ENCODE data around the gene GPR17.
A peak's percentile ranks its signal among the peaks of the same experiment; 100 is the strongest.

The GPR17 gene

GRCh38 chr2:127624320-127624755 is 21.6 kb upstream of the GPR17 start:
- Histone ChIP-seq H2AFZ (ENCODE audit: low read depth, low read length) (no peak overlapping the region), H3K9me3 (ENCODE audit: insufficient read depth, low read length) (no peaks in the 10 kb centered on the region), H3K4me1 (ENCODE audit: low read length) (no peaks in the 10 kb centered on the region), H4K20me1 (ENCODE audit: insufficient read depth, low read length) (no peaks in the 10 kb centered on the region), H3K4me3 (ENCODE audit: low read length) (no peak overlapping the region), H3K4me2 (ENCODE audit: low read length) (no peak overlapping the region), H3K79me2 (ENCODE audit: low read length) (no peaks in the 10 kb centered on the region), H3K36me3 (replicated peaks; ENCODE audit: low read depth, low read length) (no peaks in the 10 kb centered on the region), H3K27me3 (ENCODE audit: low read depth, low read length) (no peaks in the 10 kb centered on the region), H3K27ac (ENCODE audit: low read length) (no peak overlapping the region), H3K9ac (ENCODE audit: low read length) (no peak overlapping the region)
- TF ChIP-seq CTCF (IDR thresholded peaks at IDR 0.05; ENCODE audit: low read depth, low read length), result no peak
- TF ChIP-seq EZH2phosphoT487 (IDR thresholded peaks at IDR 0.05; ENCODE audit: low read depth), result no peak

- no peaks in the 10 kb centered on the region for H4K20me1 ChIP-seq (ENCODE audit: insufficient read depth, low read length)
- peak overlapping the region; percentile 54; the same call in 1 of the 2 replicates for H2AFZ ChIP-seq (ENCODE audit: low read depth, low read length)
- no peak overlapping the region for H3K4me2 ChIP-seq (ENCODE audit: low read length)
- no peak overlapping the region for H3K27ac ChIP-seq (ENCODE audit: low read length)
- H3K9me3 ChIP-seq (ENCODE audit: insufficient read depth, low read length), result no peaks in the 10 kb centered on the region
- no peak overlapping the region for H3K4me3 ChIP-seq (ENCODE audit: low read length)
- no peaks in the 10 kb centered on the region for H3K4me1 ChIP-seq (ENCODE audit: low read length)
- no peaks in the 10 kb centered on the region for H3K36me3 ChIP-seq (replicated peaks; ENCODE audit: low read depth, low read length)
- no peaks in the 10 kb centered on the region for H3K79me2 ChIP-seq (ENCODE audit: low read length)
- H3K9ac ChIP-seq (ENCODE audit: low read length), result no peak overlapping the region
- TF ChIP-seq EZH2phosphoT487 (IDR thresholded peaks at IDR 0.05; ENCODE audit: low read depth), result no peak
- TF ChIP-seq CTCF (IDR thresholded peaks at IDR 0.05; ENCODE audit: low read depth, low read length), result no peak
- no peaks in the 10 kb centered on the region for H3K27me3 ChIP-seq (ENCODE audit: low read depth, low read length)
These were observed 21.0 kb upstream of the GPR17 start for GRCh38 chr2:127624756-127625571.

- H3K27ac ChIP-seq (ENCODE audit: low read length), result no peak overlapping the region
- no peaks in the 10 kb centered on the region for H3K27me3 ChIP-seq (ENCODE audit: low read depth, low read length)
- H3K79me2 ChIP-seq (ENCODE audit: low read length), result no peaks in the 10 kb centered on the region
- H2AFZ ChIP-seq (ENCODE audit: low read depth, low read length), result no peak overlapping the region
- TF ChIP-seq CTCF (IDR thresholded peaks at IDR 0.05; ENCODE audit: low read depth, low read length) (no peak), EZH2phosphoT487 (IDR thresholded peaks at IDR 0.05; ENCODE audit: low read depth) (no peak)
- no peaks in the 10 kb centered on the region for H3K9me3 ChIP-seq (ENCODE audit: insufficient read depth, low read length)
- no peaks in the 10 kb centered on the region for H3K36me3 ChIP-seq (replicated peaks; ENCODE audit: low read depth, low read length)
- H3K4me3 ChIP-seq (ENCODE audit: low read length), result no peak overlapping the region
- no peaks in the 10 kb centered on the region for H4K20me1 ChIP-seq (ENCODE audit: insufficient read depth, low read length)
- H3K4me2 ChIP-seq (ENCODE audit: low read length), result no peak overlapping the region
- H3K4me1 ChIP-seq (ENCODE audit: low read length), result no peaks in the 10 kb centered on the region
- no peak overlapping the region for H3K9ac ChIP-seq (ENCODE audit: low read length)
These were observed 20.4 kb upstream of the GPR17 start for GRCh38 chr2:127625572-127625951.

GRCh38 chr2:127626175-127626574 is 19.8 kb upstream of the GPR17 start:
- Histone ChIP-seq H2AFZ (ENCODE audit: low read depth, low read length) (no peak overlapping the region), H3K27ac (ENCODE audit: low read length) (no peak overlapping the region)

More at GRCh38 chr2:127626175-127626574, 19.8 kb upstream of the GPR17 start:
- Histone ChIP-seq H3K4me1 (ENCODE audit: low read length) (no peaks in the 10 kb centered on the region), H3K79me2 (ENCODE audit: low read length) (no peaks in the 10 kb centered on the region), H3K9me3 (ENCODE audit: insufficient read depth, low read length) (no peaks in the 10 kb centered on the region), H3K27me3 (ENCODE audit: low read depth, low read length) (no peaks in the 10 kb centered on the region), H3K4me3 (ENCODE audit: low read length) (no peak overlapping the region), H3K4me2 (ENCODE audit: low read length) (no peak overlapping the region), H3K36me3 (replicated peaks; ENCODE audit: low read depth, low read length) (no peaks in the 10 kb centered on the region), H3K9ac (ENCODE audit: low read length) (no peak overlapping the region), H4K20me1 (ENCODE audit: insufficient read depth, low read length) (no peaks in the 10 kb centered on the region)
- TF ChIP-seq EZH2phosphoT487 (IDR thresholded peaks at IDR 0.05; ENCODE audit: low read depth), result no peak
- TF ChIP-seq CTCF (IDR thresholded peaks at IDR 0.05; ENCODE audit: low read depth, low read length), result no peak

All from OCI-LY3 (cell line).